GM12892 (cell line): ENCODE data around the gene RAP1A.

Experiments
- POLR2A ChIP-seq: IDR thresholded peaks from 2 replicates; pipeline ENCODE4 v1.6.1; 2011; ENCODE audit warnings: low read depth, low read length, control low read depth
- POLR2AphosphoS5 ChIP-seq: IDR thresholded peaks from 2 replicates; pipeline ENCODE4 v1.6.1; 2011; ENCODE audit warnings: low read depth, low read length, control low read depth

DNA sequence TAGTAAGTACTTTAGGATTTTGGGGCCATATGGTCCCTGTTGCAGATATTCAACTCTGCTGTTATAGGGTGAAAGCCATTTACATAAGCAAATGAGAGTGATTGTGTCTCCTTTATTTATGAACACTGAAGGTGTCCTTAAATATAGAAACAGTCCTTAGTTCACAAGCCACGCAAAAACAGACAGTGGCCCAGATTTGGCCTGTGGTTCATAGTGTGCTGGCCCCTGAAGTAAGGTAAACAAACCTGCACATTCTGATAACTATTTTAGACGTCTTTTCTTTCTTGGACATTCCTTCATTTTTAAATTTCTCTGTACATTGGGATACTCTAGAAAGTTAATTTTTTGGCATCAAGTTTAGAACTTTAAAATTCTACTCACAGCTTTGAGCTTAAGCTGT is 23.5 kb downstream of the RAP1A start:
- no peak for TF ChIP-seq POLR2A
- TF ChIP-seq POLR2AphosphoS5 = no peak
